Body of pancreas (tissue), 4 donors: ENCODE measurements around the gene APOB. TPM values are rescaled to one million over a fixed set of nuclear protein-coding genes. Genes with fewer than 3 reads are reported as not detected.

ENCODE experiments used
- ATAC-seq: fragments of 150-250 bp; one replicate; pipeline ENCODE4 v1.9.1; 2016
- DNase-seq, 4 donors: peaks; one replicate each; pipeline ENCODE4 v3.0.0-alpha.2; 2019
- H3K27ac ChIP-seq, 4 donors: fragments of 200-600 bp; sonication (generic); 1 replicate in 3 of 4; 2 replicates in 1 of 4; pipeline versions ENCODE4 v1.5.1 to v1.6.1; 2016 to 2019; ENCODE audit warnings: mild to moderate bottlenecking in 1 of 4, mixed read lengths in 1 of 4, moderate library complexity in 1 of 4
- H3K27me3 ChIP-seq, 2 donors: fragments of 200-600 bp; sonication (generic); one replicate each; pipeline ENCODE4 v1.6.0; 2016; ENCODE audit warnings: mild to moderate bottlenecking in 1 of 2
- H3K36me3 ChIP-seq, 2 donors: fragments of 200-600 bp; sonication (generic); replicated peaks in 1 of 2; 2 replicates each; pipeline ENCODE4 v1.5.1; 2016; ENCODE audit warnings: low read depth in 2 of 2; ENCODE audit not compliant: insufficient read depth in 1 of 2
- H3K4me1 ChIP-seq: fragments of 200-600 bp; sonication (generic); one replicate; pipeline ENCODE4 v1.6.0; 2016
- H3K4me3 ChIP-seq, 2 donors: fragments of 200-600 bp; sonication (generic); 1 replicate in 1 of 2; 2 replicates in 1 of 2; pipeline ENCODE4 v1.5.1; 2016 to 2019
- H3K9me3 ChIP-seq, 3 donors: fragments of 200-600 bp; sonication (generic); 1 replicate in 2 of 3; 2 replicates in 1 of 3; pipeline ENCODE4 v1.5.1; 2016
- POLR2A ChIP-seq, 3 donors: fragments of 450-650 bp; IDR thresholded peaks; one replicate each; pipeline ENCODE4 v1.6.1; 2016; ENCODE audit warnings: antibody characterized with exemption in 3 of 3, mild to moderate bottlenecking in 2 of 3
- WGBS, 2 donors: methylation state at CpG; one replicate each; pipeline ENCODE4 v1.1.5; 2017; 5-methylcytosine and 5-hydroxymethylcytosine counted together
- intact Hi-C: fragments of 100-400 bp; cut with DNase I; formaldehyde crosslinking; loops from one replicate; pipeline ENCODE4 v1.15.1; 2023
- total RNA-seq, 2 donors: library from RNA; depleted of rRNA; stranded (reverse); fragments of >200 nt; gene quantifications; one replicate each; pipeline ENCODE4 v1.1.0, GENCODE V29; 2016
- TF ChIP-seq, protein P1 (sequence below), 7 experiments: fragments of 450-650 bp in 4 of 7; fragments of 200-600 bp in 3 of 7; sonication (generic) in 3 of 7; IDR thresholded peaks; one replicate each; pipeline ENCODE4 v1.5.1; 2016 to 2019; ENCODE audit warnings: antibody characterized with exemption in 7 of 7

Gene APOB
- total RNA-seq, 2 donors from 2014 or later = 0.66 to 0.78 TPM

DNA sequence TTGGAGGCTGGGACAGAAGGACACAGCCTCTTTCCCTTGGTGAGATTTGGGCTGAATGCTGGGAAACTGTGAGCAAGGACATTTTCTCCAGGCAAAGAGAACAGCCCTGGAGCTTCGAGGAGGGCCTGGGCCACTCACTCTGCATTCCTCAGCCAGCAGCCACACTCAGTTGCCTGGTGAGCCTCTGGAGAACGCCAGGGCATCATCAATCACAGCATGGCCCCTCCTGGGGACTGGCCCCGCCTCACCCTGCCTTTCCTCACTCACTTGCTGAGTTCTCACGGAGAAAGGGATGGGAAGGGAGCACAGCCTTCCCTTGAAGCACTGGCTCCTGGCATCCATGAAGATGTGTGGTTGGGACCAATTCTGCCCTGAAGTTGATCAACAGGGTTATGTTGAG lies 55.0 kb downstream of the APOB start:
- H3K4me1 ChIP-seq = no peaks in the 10 kb centered on the region
- H3K9me3 ChIP-seq = no peaks in the 10 kb centered on the region
- intact Hi-C loops = no loop called here
- H3K4me3 ChIP-seq = no peak overlapping the region
- no peak for DNase-seq
- no peak for ATAC-seq
- no peak overlapping the region for H3K27ac ChIP-seq
- 41 to 48% methylated on average over 3 to 4 of the region's 4 CpGs for WGBS, 2 donors
- no peaks in the 10 kb centered on the region for H3K36me3 ChIP-seq
- H3K27me3 ChIP-seq = no peaks in the 10 kb centered on the region
- no peak for TF ChIP-seq POLR2A (IDR thresholded peaks at IDR 0.05)
- TF ChIP-seq, protein P1, sequence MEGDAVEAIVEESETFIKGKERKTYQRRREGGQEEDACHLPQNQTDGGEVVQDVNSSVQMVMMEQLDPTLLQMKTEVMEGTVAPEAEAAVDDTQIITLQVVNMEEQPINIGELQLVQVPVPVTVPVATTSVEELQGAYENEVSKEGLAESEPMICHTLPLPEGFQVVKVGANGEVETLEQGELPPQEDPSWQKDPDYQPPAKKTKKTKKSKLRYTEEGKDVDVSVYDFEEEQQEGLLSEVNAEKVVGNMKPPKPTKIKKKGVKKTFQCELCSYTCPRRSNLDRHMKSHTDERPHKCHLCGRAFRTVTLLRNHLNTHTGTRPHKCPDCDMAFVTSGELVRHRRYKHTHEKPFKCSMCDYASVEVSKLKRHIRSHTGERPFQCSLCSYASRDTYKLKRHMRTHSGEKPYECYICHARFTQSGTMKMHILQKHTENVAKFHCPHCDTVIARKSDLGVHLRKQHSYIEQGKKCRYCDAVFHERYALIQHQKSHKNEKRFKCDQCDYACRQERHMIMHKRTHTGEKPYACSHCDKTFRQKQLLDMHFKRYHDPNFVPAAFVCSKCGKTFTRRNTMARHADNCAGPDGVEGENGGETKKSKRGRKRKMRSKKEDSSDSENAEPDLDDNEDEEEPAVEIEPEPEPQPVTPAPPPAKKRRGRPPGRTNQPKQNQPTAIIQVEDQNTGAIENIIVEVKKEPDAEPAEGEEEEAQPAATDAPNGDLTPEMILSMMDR (IDR thresholded peaks at IDR 0.05) = no peak

GRCh38 chr2:20986024-20986939 lies 57.6 kb downstream of the APOB start:
- 53 to 58% methylated on average over 5 of the region's 5 CpGs for WGBS, 2 donors
- Histone ChIP-seq H3K36me3 (no peaks in the 10 kb centered on the region), H3K4me1 (no peaks in the 10 kb centered on the region), H3K9me3 (no peaks in the 10 kb centered on the region), H3K27me3 (no peaks in the 10 kb centered on the region), H3K4me3 (no peak overlapping the region), H3K27ac (no peak overlapping the region)
- TF ChIP-seq POLR2A (IDR thresholded peaks at IDR 0.05) = no peak
- DNase-seq = no peak
- intact Hi-C loops = no loop called here
- no peak for ATAC-seq

- Histone ChIP-seq H3K27me3 (no peaks in the 10 kb centered on the region), H3K9me3 (no peaks in the 10 kb centered on the region), H3K4me3 (no peak overlapping the region), H3K27ac (no peak overlapping the region), H3K36me3 (no peaks in the 10 kb centered on the region), H3K4me1 (no peaks in the 10 kb centered on the region)
- DNase-seq (no peak), ATAC-seq (no peak)
- intact Hi-C loops = no loop called here
- 27 to 32% methylated on average over 5 of the region's 5 CpGs for WGBS, 2 donors
- no peak for TF ChIP-seq POLR2A (IDR thresholded peaks at IDR 0.05)
- TF ChIP-seq, protein P1 (IDR thresholded peaks at IDR 0.05) = no peak
Measured at GRCh38 chr2:20985062-20985461, 58.8 kb downstream of the APOB start.

DNA sequence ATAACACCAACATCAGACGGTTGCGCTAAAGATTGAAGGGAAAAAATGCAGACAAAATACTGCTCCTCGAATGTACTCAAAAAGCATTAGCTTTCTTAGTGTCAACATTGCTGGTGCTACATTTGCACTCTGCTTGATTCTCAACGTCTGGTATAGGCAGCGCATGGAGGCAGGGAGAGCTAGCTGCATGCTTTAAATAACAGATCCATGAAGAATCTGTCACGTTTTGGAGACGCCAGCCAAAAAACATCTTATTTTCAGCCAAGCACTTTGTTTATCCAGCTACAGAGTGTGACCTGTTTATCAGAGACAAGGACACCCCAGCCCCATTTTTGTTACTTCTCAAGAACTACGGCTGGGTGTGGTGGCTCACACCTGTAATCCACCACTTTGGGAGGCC lies 59.5 kb downstream of the APOB start:
- ATAC-seq (no peak), DNase-seq (no peak)
- Histone ChIP-seq H3K27ac (no peak overlapping the region), H3K4me1 (no peaks in the 10 kb centered on the region), H3K9me3 (no peaks in the 10 kb centered on the region), H3K36me3 (no peaks in the 10 kb centered on the region), H3K4me3 (no peak overlapping the region), H3K27me3 (no peaks in the 10 kb centered on the region)
- intact Hi-C loops = no loop called here
- no peak for TF ChIP-seq POLR2A (IDR thresholded peaks at IDR 0.05)
- TF ChIP-seq, protein P1 (IDR thresholded peaks at IDR 0.05) = no peak
- WGBS, 2 donors = 56 to 64% methylated on average over 8 of the region's 8 CpGs

DNA sequence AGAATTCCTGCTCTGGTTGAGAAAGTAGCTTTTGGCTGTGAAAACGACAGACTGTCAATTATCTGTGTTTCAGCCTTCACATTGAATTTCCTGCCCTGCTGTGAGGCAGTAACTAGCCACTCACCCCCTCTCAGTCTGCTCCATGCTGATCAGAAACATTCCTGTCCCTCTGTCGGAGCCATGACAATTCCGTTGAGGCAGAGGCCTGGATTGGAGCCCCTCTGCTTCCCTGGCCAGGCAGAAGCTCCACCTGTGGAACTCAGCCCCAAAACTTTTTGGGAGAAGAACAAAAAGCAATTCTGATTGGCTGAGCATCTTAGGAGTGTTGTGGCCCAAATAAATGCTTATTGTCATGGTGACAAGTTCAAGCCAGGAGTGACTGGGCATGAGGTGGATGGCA lies 60.0 kb downstream of the APOB start:
- intact Hi-C loops = no loop called here
- TF ChIP-seq POLR2A (IDR thresholded peaks at IDR 0.05) = no peak
- TF ChIP-seq, protein P1 (IDR thresholded peaks at IDR 0.05) = no peak
- H3K36me3 ChIP-seq = no peaks in the 10 kb centered on the region
- H3K27me3 ChIP-seq = no peaks in the 10 kb centered on the region
- DNase-seq = no peak
- H3K4me3 ChIP-seq = no peak overlapping the region
- H3K27ac ChIP-seq = no peak overlapping the region
- WGBS, 2 donors = 9 to 23% methylated on average over 3 of the region's 3 CpGs
- no peak for ATAC-seq
- no peaks in the 10 kb centered on the region for H3K4me1 ChIP-seq
- H3K9me3 ChIP-seq = no peaks in the 10 kb centered on the region
